ENCODE results near the gene EME1.
A peak's percentile ranks its signal among the peaks of the same experiment; 100 is the strongest.
"Not testable (repeated sequence)": the region's sequence is repeated elsewhere in the genome, so short reads cannot be mapped to it uniquely, and the experiment has no call there.

Gene EME1

GRCh38 chr17:50393700-50394099, 20.7 kb downstream of the EME1 start:
- DNase-seq (ENCODE audit: low read depth): no peak

- no peak for DNase-seq (ENCODE audit: low read depth)
These were observed 21.7 kb downstream of the EME1 start for GRCh38 chr17:50394711-50395110.

- DNase-seq (ENCODE audit: low read depth): peak; percentile 43
These were observed 23.5 kb downstream of the EME1 start for GRCh38 chr17:50396261-50397110.

- no peak for DNase-seq (ENCODE audit: low read depth)
These were observed 24.3 kb downstream of the EME1 start, which contains the start of gene LRRC59 for GRCh38 chr17:50397111-50397918. Gene LRRC59, minus strand, starts transcription at chr17:50397523. Its CDS starts 206 bp downstream, at chr17:50397317.

GRCh38 chr17:50397919-50398285, 24.9 kb downstream of the EME1 start:
- DNase-seq (ENCODE audit: low read depth): no peak

GRCh38 chr17:50398672-50399071, 25.6 kb downstream of the EME1 start:
- not testable (repeated sequence) for DNase-seq (ENCODE audit: low read depth)

- DNase-seq (ENCODE audit: low read depth): not testable (repeated sequence)
These were observed 26.6 kb downstream of the EME1 start for GRCh38 chr17:50399591-50399990.

- not testable (repeated sequence) for DNase-seq (ENCODE audit: low read depth)
These were observed 32.3 kb downstream of the EME1 start for GRCh38 chr17:50405351-50405750.

GRCh38 chr17:50406578-50406977, 33.5 kb downstream of the EME1 start:
- no peak for DNase-seq (ENCODE audit: low read depth)

- no peak for DNase-seq (ENCODE audit: low read depth)
These were observed 34.9 kb downstream of the EME1 start for GRCh38 chr17:50407921-50408320.

GRCh38 chr17:50412188-50412732, 39.2 kb downstream of the EME1 start:
- no peak for DNase-seq (ENCODE audit: low read depth)

GRCh38 chr17:50414808-50415207, 41.8 kb downstream of the EME1 start:
- no peak for DNase-seq (ENCODE audit: low read depth)

- not testable (repeated sequence) for DNase-seq (ENCODE audit: low read depth)
These were observed 46.5 kb downstream of the EME1 start for GRCh38 chr17:50419577-50419976.

- peak; percentile 71 for DNase-seq (ENCODE audit: low read depth)
These were observed 47.5 kb downstream of the EME1 start for GRCh38 chr17:50420419-50421112.

GRCh38 chr17:50421308-50422051, 48.5 kb downstream of the EME1 start:
- DNase-seq (ENCODE audit: low read depth): no peak

- DNase-seq (ENCODE audit: low read depth): no peak
These were observed 49.7 kb downstream of the EME1 start for GRCh38 chr17:50422738-50423137.

GRCh38 chr17:50423553-50424159, 50.6 kb downstream of the EME1 start:
- DNase-seq (ENCODE audit: low read depth): peak; percentile 86

- DNase-seq (ENCODE audit: low read depth): no peak
These were observed 51.4 kb downstream of the EME1 start for GRCh38 chr17:50424246-50424995.

GRCh38 chr17:50424996-50425681, 52.1 kb downstream of the EME1 start:
- DNase-seq (ENCODE audit: low read depth): no peak
